Activated CD4-positive, alpha-beta T cell treated with anti-CD3 and anti-CD28 coated beads for 36 hours (primary cell): ENCODE results near the gene MOBP. TPM values are rescaled to one million over a fixed set of nuclear protein-coding genes. Genes with fewer than 3 reads are reported as not detected.

Experiments used
- ATAC-seq: fragments of 200-7000 bp; cut with Tn5 transposase; one replicate; pipeline ENCODE4 v1.10.0; 2021; ENCODE audit warnings: mild to moderate bottlenecking, moderate library complexity
- CTCF ChIA-PET: fragments of 350-600 bp; sonication (Branson Sonifier 250); formaldehyde crosslinking; loops from one replicate; lab custom pipeline; 2021; ENCODE audit warnings: antibody characterized with exemption; lab: Charles Lee
- POLR2A ChIA-PET: fragments of 350-600 bp; sonication (Branson Sonifier 250); formaldehyde crosslinking; loops from one replicate; lab custom pipeline; 2021; ENCODE audit warnings: antibody characterized with exemption, inconsistent platforms; lab: Charles Lee
- DNase-seq: peaks from one replicate; pipeline ENCODE4 v3.0.0-alpha.2; 2020
- H3K27ac Mint-ChIP-seq: one replicate; pipeline ENCODE4 v1.8.0; 2021; ENCODE audit warnings: mixed read lengths
- H3K27me3 Mint-ChIP-seq: one replicate; pipeline ENCODE4 v1.8.0; 2021; ENCODE audit warnings: mixed read lengths
- H3K36me3 Mint-ChIP-seq: one replicate; pipeline ENCODE4 v1.8.0; 2021; ENCODE audit warnings: low read depth, mixed read lengths
- H3K4me1 Mint-ChIP-seq: one replicate; pipeline ENCODE4 v1.8.0; 2021; ENCODE audit warnings: mixed read lengths
- H3K4me3 Mint-ChIP-seq: one replicate; pipeline ENCODE4 v1.8.0; 2021; ENCODE audit warnings: mild to moderate bottlenecking, moderate library complexity, mixed read lengths
- H3K9me3 Mint-ChIP-seq: one replicate; pipeline ENCODE4 v1.8.0; 2021; ENCODE audit warnings: low read depth, mixed read lengths
- intact Hi-C, 2 experiments: fragments of 100-400 bp; cut with DNase I in 1 of 2; cut with micrococcal nuclease in 1 of 2; formaldehyde crosslinking; loops; one replicate each; pipeline versions ENCODE4 v1.14.2 to v1.15.1; 2022 to 2024; cut with DNase I, micrococcal nuclease
- total RNA-seq, 2 experiments: library from RNA; stranded (reverse); gene quantifications; one replicate each; pipeline ENCODE4 v1.2.3, GENCODE V29; 2021

Gene MOBP
- total RNA-seq, 2 experiments from 2014 or later: not detected

DNA sequence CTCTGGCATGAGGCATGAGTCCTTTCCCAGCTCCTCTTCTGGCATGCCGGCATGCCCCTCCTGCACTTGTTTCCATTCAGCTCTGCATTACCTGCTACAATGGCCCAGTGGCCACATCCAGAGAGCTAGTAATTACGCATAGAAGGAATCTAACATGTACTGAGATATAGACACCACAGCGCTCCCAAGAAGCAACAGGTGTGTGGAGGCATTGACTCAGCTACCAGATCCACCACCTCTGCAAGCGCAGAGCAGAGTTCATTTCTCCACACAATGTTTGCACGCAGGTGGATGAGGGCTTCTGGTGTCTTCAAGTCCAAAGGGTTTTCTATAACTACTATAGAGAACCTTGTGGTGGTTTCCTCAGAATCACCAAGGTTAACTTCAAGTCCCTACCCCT is 4.2 kb downstream of the MOBP start:
- CTCF ChIA-PET: no interaction called here
- intact Hi-C loops: no loop called here

DNA sequence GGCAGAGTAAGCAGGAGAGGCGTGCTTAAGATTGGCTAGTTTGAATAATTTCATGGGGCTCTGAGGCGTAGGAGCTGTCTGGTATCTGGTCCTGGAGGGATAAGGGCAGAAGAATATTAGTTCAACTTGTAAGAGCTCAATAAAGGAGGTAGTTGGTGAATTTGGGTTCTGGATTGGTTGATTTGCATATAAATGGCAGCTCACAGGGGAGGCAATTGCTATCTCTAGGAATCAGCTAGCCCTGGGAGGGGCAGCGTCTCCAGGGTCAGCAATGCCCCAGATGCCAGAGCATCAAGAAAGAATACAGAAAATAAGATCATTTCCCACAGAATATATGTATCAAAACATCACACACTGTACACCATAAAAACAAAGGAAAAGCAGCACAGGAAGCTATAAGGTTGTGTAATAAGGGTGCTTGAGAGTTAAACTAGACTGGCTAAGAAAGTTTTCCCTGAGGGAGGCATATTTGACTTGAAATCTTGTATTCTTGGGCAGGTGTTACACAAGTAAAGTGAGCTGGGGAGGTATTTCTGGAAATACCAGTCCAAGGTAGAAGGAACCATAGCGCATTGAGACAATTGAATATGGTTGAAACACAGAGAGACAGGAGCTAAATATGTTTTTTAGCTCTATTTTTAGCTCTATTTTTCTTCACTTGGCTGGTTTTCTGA is 6.1 kb downstream of the MOBP start:
- Mint-ChIP-seq H3K4me3 (no peak overlapping the region), H3K9me3 (peaks cover 2% of the 10 kb centered on the region), H3K4me1 (no peaks in the 10 kb centered on the region), H3K27me3 (peaks cover 17% of the 10 kb centered on the region), H3K27ac (no peak overlapping the region), H3K36me3 (no peaks in the 10 kb centered on the region)
- intact Hi-C loops: no loop called here
- ChIA-PET POLR2A (no interaction called here), CTCF (interaction anchor here (0.8 to 2.0 kb wide), 2 partner anchors 24 to 26 kb away, joined by 3 to 13 read pairs; no protein-coding TSS in a partner anchor)
- DNase-seq (no peak), ATAC-seq (no peak)

More for the DNA sequence above, 4.2 kb downstream of the MOBP start:
- DNase-seq (no peak), ATAC-seq (no peak)
- no peak overlapping the region for H3K4me3 Mint-ChIP-seq
- POLR2A ChIA-PET: no interaction called here
- H3K27me3 Mint-ChIP-seq: peaks cover 22% of the 10 kb centered on the region
- no peaks in the 10 kb centered on the region for H3K36me3 Mint-ChIP-seq
- peaks cover 2% of the 10 kb centered on the region for H3K9me3 Mint-ChIP-seq
- H3K4me1 Mint-ChIP-seq: no peaks in the 10 kb centered on the region
- H3K27ac Mint-ChIP-seq: no peak overlapping the region

DNA sequence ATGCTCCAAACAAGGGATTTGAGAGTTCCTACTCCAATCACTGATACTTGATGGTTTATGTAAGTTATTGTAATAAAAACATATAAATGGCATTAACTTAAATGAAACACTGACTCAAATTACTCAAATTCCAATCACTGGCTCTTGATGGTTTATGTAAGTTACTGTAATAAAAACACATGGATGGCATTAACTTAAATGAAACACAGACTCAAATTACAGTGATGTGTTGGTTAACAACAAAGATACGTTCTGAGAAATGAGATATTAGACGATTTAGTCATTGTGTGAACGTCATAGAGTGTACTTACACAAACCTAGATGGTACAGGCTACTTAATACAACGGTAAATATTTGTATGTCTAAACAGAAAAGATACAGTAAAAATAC is 6.6 kb downstream of the MOBP start:
- Mint-ChIP-seq H3K9me3 (peaks cover 2% of the 10 kb centered on the region), H3K27me3 (peaks cover 17% of the 10 kb centered on the region), H3K27ac (no peak overlapping the region), H3K4me3 (no peak overlapping the region), H3K4me1 (no peaks in the 10 kb centered on the region), H3K36me3 (no peaks in the 10 kb centered on the region)
- no peak for ATAC-seq
- intact Hi-C loops: no loop called here
- CTCF ChIA-PET: interaction anchor here (0.8 to 2.0 kb wide), 2 partner anchors 23 to 27 kb away, joined by 3 to 13 read pairs; no protein-coding TSS in a partner anchor
- DNase-seq: no peak
- POLR2A ChIA-PET: no interaction called here

DNA sequence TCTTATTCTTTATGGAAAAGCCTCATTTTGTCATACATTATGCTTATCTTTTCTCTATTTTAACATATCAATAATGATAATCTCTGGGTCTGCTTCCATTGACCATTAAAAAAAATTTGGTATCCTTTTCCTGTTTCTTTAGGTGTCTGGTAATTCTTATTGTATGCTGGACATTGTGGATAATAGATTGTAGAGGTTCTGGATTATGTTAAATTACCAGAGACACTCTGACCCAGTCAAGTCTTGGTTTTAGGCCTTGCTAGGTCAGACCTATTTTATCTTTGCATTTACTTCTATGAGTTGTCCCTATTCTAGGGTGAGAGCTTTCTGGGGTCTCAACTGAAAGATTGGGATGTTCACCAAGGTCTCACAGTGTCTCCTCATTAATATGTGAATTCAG is 9.3 kb downstream of the MOBP start:
- no peak for DNase-seq
- intact Hi-C loops: no loop called here
- Mint-ChIP-seq H3K4me1 (no peaks in the 10 kb centered on the region), H3K27me3 (peaks cover 10% of the 10 kb centered on the region), H3K9me3 (peaks cover 2% of the 10 kb centered on the region), H3K27ac (no peak overlapping the region), H3K4me3 (no peak overlapping the region), H3K36me3 (no peaks in the 10 kb centered on the region)
- ChIA-PET CTCF (interaction anchor here (1.1 kb wide), 1 partner anchor 21 kb away, joined by 4 read pairs; no protein-coding TSS in a partner anchor), POLR2A (no interaction called here)
- ATAC-seq: no peak

DNA sequence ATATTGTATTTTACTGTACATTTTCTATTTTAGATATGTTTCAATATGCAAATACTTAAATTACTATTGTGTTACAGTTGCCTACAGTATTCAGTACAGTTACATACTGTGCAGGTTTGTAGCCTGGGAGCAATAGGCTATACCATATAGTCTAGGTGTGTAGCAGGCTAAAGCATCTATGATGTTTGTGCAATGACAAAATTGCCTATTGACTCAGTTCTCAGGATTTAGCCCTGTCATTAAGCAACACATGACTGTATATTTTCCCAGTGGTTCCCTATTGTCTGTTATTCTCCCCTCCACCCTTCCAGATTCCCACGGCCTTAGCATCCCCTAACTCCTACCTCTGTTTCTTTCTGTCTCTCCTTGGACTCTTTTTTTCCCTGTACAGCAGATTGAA is 10.7 kb downstream of the MOBP start:
- CTCF ChIA-PET: interaction anchor here (0.9 to 1.0 kb wide), 3 partner anchors 11 to 31 kb away, joined by 3 read pairs; no protein-coding TSS in a partner anchor
- POLR2A ChIA-PET: no interaction called here
- intact Hi-C loops: no loop called here

DNA sequence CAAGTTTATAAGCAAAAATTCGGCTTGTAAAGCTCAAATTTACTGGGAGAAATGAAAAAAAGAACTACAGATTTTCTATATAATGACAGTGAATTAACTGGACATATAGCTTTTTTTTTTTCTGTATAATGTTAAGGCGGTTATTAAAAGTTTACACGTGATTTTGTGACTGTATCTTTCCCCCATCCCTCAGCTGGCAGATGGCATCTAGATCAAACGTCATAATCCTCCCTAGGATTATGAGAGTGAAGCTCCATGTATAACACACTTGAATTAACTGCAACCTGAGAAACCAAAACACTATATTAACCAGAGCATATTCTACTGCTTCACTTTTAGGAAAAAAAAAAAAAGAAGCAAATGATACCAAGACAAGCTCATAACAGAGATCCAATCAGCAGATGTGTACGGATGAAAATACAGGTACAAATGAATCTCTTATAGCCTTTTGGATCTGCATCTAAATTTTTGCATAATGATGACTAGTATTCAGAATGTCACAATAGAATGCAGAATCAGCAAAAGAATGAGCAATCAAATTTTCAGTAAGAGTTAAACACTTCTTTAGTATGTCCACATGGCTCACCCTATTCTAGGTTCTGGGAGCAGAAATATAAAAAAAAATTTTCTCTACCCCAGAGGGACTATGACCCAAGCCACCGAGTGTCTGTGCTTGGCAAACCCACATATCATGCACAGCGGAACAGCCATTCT is 12.4 kb downstream of the MOBP start:
- Mint-ChIP-seq H3K9me3 (peaks cover 2% of the 10 kb centered on the region), H3K27me3 (no peaks in the 10 kb centered on the region), H3K36me3 (no peaks in the 10 kb centered on the region), H3K4me1 (no peaks in the 10 kb centered on the region), H3K4me3 (no peak overlapping the region), H3K27ac (no peak overlapping the region)
- ChIA-PET CTCF (interaction anchor here (0.6 to 1.0 kb wide), 2 partner anchors 32 to 201 kb away, joined by 3 read pairs; no protein-coding TSS in a partner anchor), POLR2A (no interaction called here)
- ATAC-seq (no peak), DNase-seq (no peak)
- intact Hi-C loops: no loop called here

More for the DNA sequence above, 10.7 kb downstream of the MOBP start:
- Mint-ChIP-seq H3K27ac (no peak overlapping the region), H3K4me1 (no peaks in the 10 kb centered on the region), H3K4me3 (no peak overlapping the region), H3K27me3 (peaks cover 6% of the 10 kb centered on the region), H3K9me3 (peaks cover 2% of the 10 kb centered on the region), H3K36me3 (no peaks in the 10 kb centered on the region)
- ATAC-seq: no peak
- no peak for DNase-seq

DNA sequence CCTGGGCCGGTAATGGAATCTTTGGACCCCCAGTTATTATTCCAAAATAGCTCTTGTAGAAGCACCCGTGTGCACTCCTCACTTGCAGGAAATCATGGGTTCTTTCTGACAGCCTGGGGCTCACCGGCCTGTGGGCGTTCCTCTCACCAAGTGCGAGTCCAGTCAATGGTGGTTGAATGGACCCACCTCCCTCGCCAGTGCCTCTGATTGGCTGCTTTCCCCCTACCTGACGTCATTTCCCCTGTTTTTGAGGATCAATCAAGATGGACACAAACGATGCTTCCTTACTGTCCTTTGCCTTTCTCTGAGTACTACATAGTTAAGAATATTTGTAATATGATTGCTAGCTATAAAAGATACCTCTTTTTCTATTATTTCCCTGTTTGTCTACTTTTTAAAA is 18.1 kb downstream of the MOBP start:
- POLR2A ChIA-PET: no interaction called here
- intact Hi-C loops: no loop called here
- Mint-ChIP-seq H3K4me1 (no peaks in the 10 kb centered on the region), H3K4me3 (no peak overlapping the region), H3K36me3 (no peaks in the 10 kb centered on the region), H3K27me3 (peaks cover 12% of the 10 kb centered on the region), H3K27ac (no peak overlapping the region), H3K9me3 (no peaks in the 10 kb centered on the region)
- no peak for DNase-seq
- CTCF ChIA-PET: interaction anchor here (1.0 to 1.1 kb wide), 2 partner anchors 14 to 38 kb away, joined by 3 to 4 read pairs; no protein-coding TSS in a partner anchor
- ATAC-seq: no peak

DNA sequence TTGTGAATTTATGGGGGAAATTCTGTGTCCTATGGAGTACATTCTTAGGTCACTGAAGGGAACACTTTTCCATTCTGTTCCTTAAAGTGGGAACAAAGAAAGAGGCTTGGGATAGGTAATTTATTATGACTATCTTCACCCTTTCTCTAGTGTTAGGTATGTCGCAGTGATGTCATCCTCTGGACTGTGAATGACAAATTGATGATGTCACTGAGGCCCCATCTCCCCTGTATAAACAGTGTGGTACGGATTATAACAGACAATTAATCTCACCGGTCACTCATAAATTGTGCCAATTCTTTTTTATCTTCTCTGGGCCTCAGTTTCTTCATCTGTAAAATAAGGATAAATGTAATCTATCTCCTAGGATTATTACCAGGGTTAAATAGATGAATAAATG is 23.5 kb downstream of the MOBP start:
- ChIA-PET POLR2A (interaction anchor here (0.6 kb wide), 1 partner anchor 95 kb away, joined by 5 read pairs; no protein-coding TSS in a partner anchor), CTCF (interaction anchor here (0.6 kb wide), 1 partner anchor 670 kb away, joined by 3 read pairs; no protein-coding TSS in a partner anchor)
- Mint-ChIP-seq H3K36me3 (no peaks in the 10 kb centered on the region), H3K4me1 (no peaks in the 10 kb centered on the region), H3K4me3 (no peak overlapping the region), H3K9me3 (no peaks in the 10 kb centered on the region), H3K27me3 (peaks cover 20% of the 10 kb centered on the region), H3K27ac (no peak overlapping the region)
- intact Hi-C loops: no loop called here
- ATAC-seq (no peak), DNase-seq (no peak)

DNA sequence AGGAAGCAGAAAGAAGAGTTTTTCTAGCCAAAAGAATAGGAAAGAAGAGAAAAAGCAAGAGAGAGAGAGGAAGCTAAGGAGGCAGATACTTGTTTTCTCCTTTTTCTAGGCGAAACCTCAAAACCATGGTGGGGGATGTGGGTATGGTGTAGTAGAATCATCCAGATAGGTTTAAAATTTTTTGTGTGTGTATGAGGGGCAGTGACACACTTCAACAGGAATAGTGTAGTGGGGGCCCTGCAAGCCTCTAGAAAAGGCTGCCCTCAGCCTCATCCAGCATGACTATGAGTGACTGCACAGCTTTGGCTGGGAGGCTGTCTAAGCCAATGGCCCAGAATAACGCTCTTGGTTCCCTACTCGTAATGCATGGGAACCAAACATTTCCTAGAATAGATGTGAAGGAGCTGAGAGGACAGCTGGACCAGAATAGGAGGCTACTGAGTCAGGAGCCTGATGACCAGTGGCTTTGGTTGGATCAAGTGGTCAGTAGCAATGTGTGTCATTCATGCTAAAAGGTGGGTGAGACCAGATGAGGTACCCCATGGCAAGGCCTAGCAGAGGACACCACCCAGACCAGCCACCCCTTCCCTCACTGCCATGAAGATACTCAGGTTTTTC is 24.4 kb downstream of the MOBP start:
- peaks cover 20% of the 10 kb centered on the region for H3K27me3 Mint-ChIP-seq
- no peaks in the 10 kb centered on the region for H3K36me3 Mint-ChIP-seq
- CTCF ChIA-PET: interaction anchor here (0.6 to 1.2 kb wide), 2 partner anchors 13 to 671 kb away, joined by 3 read pairs; no protein-coding TSS in a partner anchor
- ATAC-seq (no peak), DNase-seq (no peak)
- H3K4me3 Mint-ChIP-seq: no peak overlapping the region
- H3K9me3 Mint-ChIP-seq: no peaks in the 10 kb centered on the region
- intact Hi-C loops: no loop called here
- H3K4me1 Mint-ChIP-seq: no peaks in the 10 kb centered on the region
- POLR2A ChIA-PET: no interaction called here
- no peak overlapping the region for H3K27ac Mint-ChIP-seq

DNA sequence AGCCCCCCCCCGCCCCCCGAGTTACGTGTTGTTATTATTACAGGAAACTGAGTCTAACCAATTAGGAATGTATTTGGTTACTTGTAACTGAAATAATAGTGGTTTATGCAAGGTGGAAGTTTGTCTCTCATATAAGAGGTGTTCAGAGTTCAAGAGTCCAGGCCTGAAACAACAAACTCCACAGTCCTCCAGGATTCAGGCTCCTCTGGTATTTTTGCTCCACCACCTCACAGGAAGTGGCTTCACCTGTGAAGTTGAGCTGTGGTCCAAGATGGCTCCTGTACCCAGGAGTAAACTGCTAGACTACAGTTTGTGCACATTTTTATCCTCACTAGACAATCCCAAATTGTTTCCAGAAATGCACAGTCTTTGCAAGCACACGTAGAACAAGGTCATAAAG is 27.3 kb downstream of the MOBP start:
- Mint-ChIP-seq H3K27me3 (peaks cover 17% of the 10 kb centered on the region), H3K4me1 (peaks cover 2% of the 10 kb centered on the region), H3K36me3 (no peaks in the 10 kb centered on the region), H3K9me3 (no peaks in the 10 kb centered on the region), H3K4me3 (no peak overlapping the region), H3K27ac (no peak overlapping the region)
- POLR2A ChIA-PET: no interaction called here
- DNase-seq (no peak), ATAC-seq (no peak)
- intact Hi-C loops: no loop called here
- CTCF ChIA-PET: interaction anchor here (0.6 kb wide), 1 partner anchor 75 kb away, joined by 3 read pairs; no protein-coding TSS in a partner anchor

DNA sequence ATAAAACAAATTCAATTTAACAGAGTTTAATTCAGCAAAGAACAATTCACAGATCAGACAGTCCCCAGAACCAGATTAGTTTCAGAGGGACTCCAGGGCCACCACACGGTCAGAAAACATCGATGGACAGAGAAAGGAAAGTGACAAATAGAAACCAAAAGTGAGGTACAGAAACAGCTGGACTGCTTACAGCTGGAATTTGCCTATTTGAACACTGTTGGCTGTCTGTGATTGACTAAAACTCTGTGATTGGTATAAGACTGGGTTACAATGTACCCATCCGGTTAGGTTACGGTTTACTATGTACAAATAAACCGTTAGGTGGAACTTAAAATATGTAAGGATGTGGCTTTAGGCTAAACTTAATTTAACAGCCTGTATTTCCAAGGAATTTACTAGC is 30.3 kb downstream of the MOBP start:
- no peak for ATAC-seq
- intact Hi-C loops: loop anchor here (1.0 to 2.0 kb wide), 3 partner anchors 49 to 83 kb away; no protein-coding TSS in a partner anchor

More for the DNA sequence above, 30.3 kb downstream of the MOBP start:
- H3K27me3 Mint-ChIP-seq: peaks cover 24% of the 10 kb centered on the region
- peaks cover 2% of the 10 kb centered on the region for H3K4me1 Mint-ChIP-seq
- H3K9me3 Mint-ChIP-seq: no peaks in the 10 kb centered on the region
- ChIA-PET POLR2A (no interaction called here), CTCF (interaction anchor here (0.6 to 3.3 kb wide), 6 partner anchors 8 to 81 kb away, joined by 3 to 42 read pairs (median 6); no protein-coding TSS in a partner anchor)
- no peak overlapping the region for H3K4me3 Mint-ChIP-seq
- no peaks in the 10 kb centered on the region for H3K36me3 Mint-ChIP-seq
- DNase-seq: no peak
- H3K27ac Mint-ChIP-seq: no peak overlapping the region
